GM04504 (cell line): ENCODE measurements around the gene RAD51B.
"Not testable (repeated sequence)": the region's sequence is repeated elsewhere in the genome, so short reads cannot be mapped to it uniquely, and the experiment has no call there.

ENCODE experiments used
- DNase-seq: peaks from one replicate; pipeline ENCODE4 v3.0.0-alpha.2; 2012; ENCODE audit warnings: low read depth

The RAD51B gene

GRCh38 chr14:68211886-68212285, 392.3 kb downstream of the RAD51B start:
- DNase-seq = no peak

GRCh38 chr14:68212361-68212760, 392.8 kb downstream of the RAD51B start:
- DNase-seq = no peak

GRCh38 chr14:68214431-68214830, 394.9 kb downstream of the RAD51B start:
- DNase-seq = no peak

- no peak for DNase-seq
Observed at GRCh38 chr14:68215629-68216028, 396.1 kb downstream of the RAD51B start.

GRCh38 chr14:68216079-68216478, 396.5 kb downstream of the RAD51B start:
- no peak for DNase-seq

- DNase-seq = no peak
Observed at GRCh38 chr14:68216957-68217356, 397.4 kb downstream of the RAD51B start.

GRCh38 chr14:68217791-68218340, 398.3 kb downstream of the RAD51B start:
- no peak for DNase-seq

GRCh38 chr14:68219407-68219806, 399.8 kb downstream of the RAD51B start:
- no peak for DNase-seq

GRCh38 chr14:68221046-68221445, 401.5 kb downstream of the RAD51B start:
- DNase-seq = not testable (repeated sequence)

- no peak for DNase-seq
Observed at GRCh38 chr14:68222154-68222553, 402.6 kb downstream of the RAD51B start.

GRCh38 chr14:68222726-68223125, 403.1 kb downstream of the RAD51B start:
- no peak for DNase-seq

- no peak for DNase-seq
Observed at GRCh38 chr14:68223631-68224030, 404.1 kb downstream of the RAD51B start.

- DNase-seq = no peak
Observed at GRCh38 chr14:68225321-68225720, 405.7 kb downstream of the RAD51B start.

- DNase-seq = no peak
Observed at GRCh38 chr14:68226523-68226922, 406.9 kb downstream of the RAD51B start.

GRCh38 chr14:68228656-68229055, 409.1 kb downstream of the RAD51B start:
- DNase-seq = no peak

GRCh38 chr14:68229423-68230100, 410.0 kb downstream of the RAD51B start:
- DNase-seq = no peak

- DNase-seq = no peak
Observed at GRCh38 chr14:68230202-68230949, 410.8 kb downstream of the RAD51B start.

GRCh38 chr14:68230950-68231717, 411.6 kb downstream of the RAD51B start:
- no peak for DNase-seq

- no peak for DNase-seq
Observed at GRCh38 chr14:68231898-68232297, 412.3 kb downstream of the RAD51B start.

- peak; percentile 96 for DNase-seq
Observed at GRCh38 chr14:68232300-68233055, 412.9 kb downstream of the RAD51B start.

- no peak for DNase-seq
Observed at GRCh38 chr14:68233101-68233784, 413.7 kb downstream of the RAD51B start.
